H9 (cell line): ENCODE measurements around the gene HSPD1. TPM values are rescaled to one million over a fixed set of nuclear protein-coding genes. Genes with fewer than 3 reads are reported as not detected.

Source experiments
- DNase-seq: peaks from one replicate; pipeline ENCODE4 v3.0.0-alpha.2; 2017
- H2AFZ ChIP-seq: one replicate; pipeline ENCODE4 v1.6.1; 2013; ENCODE audit warnings: mild to moderate bottlenecking, low read length, control low read depth, moderate library complexity
- H2AK5ac ChIP-seq: 2 replicates; pipeline ENCODE4 v1.6.1; 2013; ENCODE audit warnings: low read length, control low read depth, mixed read lengths; ENCODE audit not compliant: insufficient read length
- H2BK120ac ChIP-seq: one replicate; pipeline ENCODE4 v1.6.1; 2013; ENCODE audit warnings: low read depth, mild to moderate bottlenecking, low read length, control low read depth, inconsistent platforms; ENCODE audit not compliant: poor library complexity, severe bottlenecking
- H2BK12ac ChIP-seq: 2 replicates; pipeline ENCODE4 v1.6.1; 2013; ENCODE audit warnings: low read length, control low read depth, mixed read lengths, low read depth; ENCODE audit not compliant: insufficient read length
- H2BK15ac ChIP-seq: 2 replicates; pipeline ENCODE4 v1.6.1; 2013; ENCODE audit warnings: low read depth, low read length, control low read depth
- H2BK20ac ChIP-seq: one replicate; pipeline ENCODE4 v1.6.1; 2013; ENCODE audit warnings: low read depth, mild to moderate bottlenecking, low read length, control low read depth, inconsistent platforms; ENCODE audit not compliant: poor library complexity, severe bottlenecking
- H2BK5ac ChIP-seq: 2 replicates; pipeline ENCODE4 v1.6.1; 2013; ENCODE audit warnings: low read length, control low read depth, mixed read lengths; ENCODE audit not compliant: insufficient read length
- H3K14ac ChIP-seq: 2 replicates; pipeline ENCODE4 v1.6.1; 2013; ENCODE audit warnings: low read length, control low read depth; ENCODE audit not compliant: insufficient read depth
- H3K18ac ChIP-seq: 2 replicates; pipeline ENCODE4 v1.6.1; 2013; ENCODE audit warnings: low read depth, mild to moderate bottlenecking, mixed read lengths, low read length, control low read depth; ENCODE audit not compliant: insufficient read length
- H3K23ac ChIP-seq: 2 replicates; pipeline ENCODE4 v1.6.1; 2013; ENCODE audit warnings: low read length, control low read depth, mixed read lengths, low read depth; ENCODE audit not compliant: insufficient read length
- H3K23me2 ChIP-seq: 2 replicates; pipeline ENCODE4 v1.6.1; 2013; ENCODE audit warnings: low read depth, mild to moderate bottlenecking, mixed read lengths, low read length, control low read depth; ENCODE audit not compliant: insufficient read length, poor library complexity, severe bottlenecking
- H3K27ac ChIP-seq: 2 replicates; pipeline ENCODE4 v1.5.1; 2013; ENCODE audit warnings: low read length, control low read depth, mixed read lengths, low read depth; ENCODE audit not compliant: insufficient read length
- H3K27me3 ChIP-seq: 2 replicates; pipeline ENCODE4 v1.6.1; 2013; ENCODE audit warnings: low read length, control low read depth, inconsistent platforms; ENCODE audit not compliant: insufficient read depth
- H3K4ac ChIP-seq: 2 replicates; pipeline ENCODE4 v1.6.1; 2013; ENCODE audit warnings: low read depth, mild to moderate bottlenecking, control low read depth, inconsistent platforms, low read length, moderate library complexity
- H3K4me1 ChIP-seq: 2 replicates; pipeline ENCODE4 v1.6.1; 2013; ENCODE audit warnings: low read length, control low read depth, inconsistent platforms; ENCODE audit not compliant: insufficient read depth
- H3K4me2 ChIP-seq: 2 replicates; pipeline ENCODE4 v1.6.1; 2013; ENCODE audit warnings: low read length, control low read depth, mixed read lengths; ENCODE audit not compliant: insufficient read length, insufficient read depth
- H3K56ac ChIP-seq: 2 replicates; pipeline ENCODE4 v1.6.1; 2013; ENCODE audit warnings: low read depth, mild to moderate bottlenecking, mixed read lengths, low read length, control low read depth; ENCODE audit not compliant: insufficient read length
- H3K79me1 ChIP-seq: 2 replicates; pipeline ENCODE4 v1.6.1; 2013; ENCODE audit warnings: low read depth, mild to moderate bottlenecking, moderate library complexity, low read length, control low read depth, inconsistent platforms; ENCODE audit not compliant: insufficient read depth, poor library complexity, severe bottlenecking
- H3K79me2 ChIP-seq: 2 replicates; pipeline ENCODE4 v1.6.1; 2013; ENCODE audit warnings: low read length, control low read depth, inconsistent platforms; ENCODE audit not compliant: insufficient read depth
- H3K9ac ChIP-seq: 2 replicates; pipeline ENCODE4 v1.6.1; 2013; ENCODE audit warnings: low read length, control low read depth, mixed read lengths; ENCODE audit not compliant: insufficient read length; ENCODE audit errors: extremely low read depth
- H3K9me3 ChIP-seq: one replicate; pipeline ENCODE4 v1.6.1; 2013; ENCODE audit warnings: low read depth, low read length, inconsistent platforms; ENCODE audit not compliant: control insufficient read depth
- H3T11ph ChIP-seq: one replicate; pipeline ENCODE4 v1.6.1; 2013; ENCODE audit warnings: mild to moderate bottlenecking, low read length, control low read depth, inconsistent platforms
- H4K20me1 ChIP-seq: one replicate; pipeline ENCODE4 v1.6.1; 2013; ENCODE audit not compliant: control insufficient read depth, insufficient read length, insufficient read depth
- H4K5ac ChIP-seq: 2 replicates; pipeline ENCODE4 v1.6.1; 2013; ENCODE audit warnings: low read depth, mild to moderate bottlenecking, mixed read lengths, low read length, control low read depth; ENCODE audit not compliant: insufficient read length
- H4K8ac ChIP-seq: replicated peaks from 2 replicates; pipeline ENCODE4 v1.6.1; 2013; ENCODE audit warnings: low read length, control low read depth, mixed read lengths, low read depth; ENCODE audit not compliant: insufficient read length
- H4K91ac ChIP-seq: 2 replicates; pipeline ENCODE4 v1.6.1; 2013; ENCODE audit warnings: low read depth, mild to moderate bottlenecking, moderate library complexity, mixed read lengths, low read length, control low read depth; ENCODE audit not compliant: insufficient read length
- H3K27ac Mint-ChIP-seq, 3 experiments: 2 replicates in 2 of 3; 3 replicates in 1 of 3; pipeline ENCODE4 v1.8.0; 2020 to 2021; ENCODE audit warnings: mixed read lengths in 3 of 3, mild to moderate bottlenecking in 1 of 3, moderate library complexity in 1 of 3
- H3K27me3 Mint-ChIP-seq: 2 replicates; pipeline ENCODE4 v1.8.0; 2021; ENCODE audit warnings: low read depth, mild to moderate bottlenecking, moderate library complexity, mixed read lengths
- H3K36me3 Mint-ChIP-seq, 3 experiments: 2 replicates in 2 of 3; 3 replicates in 1 of 3; pipeline ENCODE4 v1.8.0; 2020 to 2021; ENCODE audit warnings: low read depth in 3 of 3, mixed read lengths in 3 of 3; ENCODE audit not compliant: insufficient read depth in 1 of 3
- H3K4me1 Mint-ChIP-seq, 2 experiments: 2 replicates each; pipeline ENCODE4 v1.8.0; 2020; ENCODE audit warnings: mixed read lengths in 2 of 2
- H3K4me3 Mint-ChIP-seq, 2 experiments: 2 replicates in 1 of 2; 3 replicates in 1 of 2; pipeline ENCODE4 v1.8.0; 2020 to 2021; ENCODE audit warnings: mild to moderate bottlenecking in 2 of 2, mixed read lengths in 2 of 2, moderate library complexity in 1 of 2
- H3K9me3 Mint-ChIP-seq, 2 experiments: 2 replicates in 1 of 2; 3 replicates in 1 of 2; pipeline ENCODE4 v1.8.0; 2020; ENCODE audit warnings: mild to moderate bottlenecking in 2 of 2, mixed read lengths in 2 of 2, moderate library complexity in 1 of 2
- CTCF ChIP-seq: fragments of 200-600 bp; sonication (generic); conservative IDR thresholded peaks from 3 replicates; pipeline ENCODE4 v1.8.0; 2021; ENCODE audit warnings: antibody characterized with exemption, mild to moderate bottlenecking
- WGBS: extraction: QIAGEN DNeasy Blood & Tissue Kit; methylation state at CpG from one replicate; pipeline ENCODE4 v1.1.7; 2013; ENCODE audit warnings: missing lambda C conversion rate, low lambda C conversion rate, mixed read lengths; ENCODE audit not compliant: insufficient read length; ENCODE audit errors: extremely low coverage; 5-methylcytosine and 5-hydroxymethylcytosine counted together
- total RNA-seq: library from RNA; stranded (reverse); gene quantifications from 2 replicates; pipeline ENCODE4 v1.2.1, GENCODE V29; 2021

HSPD1 gene
- total RNA-seq, 1 experiment from 2014 or later = 846 TPM

DNA sequence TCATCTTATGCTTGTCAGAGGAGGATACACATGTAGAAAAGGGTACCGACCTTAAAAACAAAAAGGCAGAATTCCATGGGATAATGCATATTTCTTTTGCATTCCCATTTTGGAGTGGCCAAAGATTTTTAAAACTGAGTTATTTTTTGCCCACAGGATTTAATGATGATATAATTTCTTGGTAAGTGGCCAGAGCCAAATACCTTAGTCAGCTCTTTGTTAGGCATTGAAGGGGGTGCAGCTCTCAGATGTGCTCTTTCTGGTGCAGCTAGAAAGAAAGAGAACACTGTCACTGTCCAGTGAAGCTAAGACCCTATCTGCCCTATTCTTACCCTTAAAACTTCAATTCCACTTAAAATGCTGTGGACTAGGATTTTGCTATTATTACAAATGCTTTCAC is 35.5 kb downstream of the HSPD1 start:
- Mint-ChIP-seq H3K27me3 (no peaks in the 10 kb centered on the region), H3K4me3 (no peak overlapping the region), H3K36me3 (peaks cover 5 to 46% (median 30%) of the 10 kb centered on the region in 3 experiments; a peak in 5 of 7 replicates), H3K27ac (no peak overlapping the region), H3K4me1 (no peaks in the 10 kb centered on the region), H3K9me3 (no peaks in the 10 kb centered on the region)
- Histone ChIP-seq H4K91ac (no peak overlapping the region), H3K9me3 (no peaks in the 10 kb centered on the region), H3K18ac (no peak overlapping the region), H3K14ac (no peak overlapping the region), H3K27ac (no peak overlapping the region), H2BK5ac (no peak overlapping the region), H2BK120ac (no peak overlapping the region), H4K20me1 (no peaks in the 10 kb centered on the region), H2BK15ac (no peak overlapping the region), H2AK5ac (no peak overlapping the region), H3K79me1 (peaks cover 2% of the 10 kb centered on the region), H2BK12ac (no peak overlapping the region), H3K9ac (no peak overlapping the region), H3K23ac (no peak overlapping the region), H2AFZ (no peak overlapping the region), H3K4me1 (no peaks in the 10 kb centered on the region), H3K27me3 (no peaks in the 10 kb centered on the region), H3K79me2 (peaks cover 2% of the 10 kb centered on the region; the same call in 1 of the 2 replicates), H4K8ac (no peak overlapping the region), H2BK20ac (no peak overlapping the region), H4K5ac (no peak overlapping the region), H3K4me2 (no peak overlapping the region), H3K56ac (no peak overlapping the region), H3T11ph (no peak overlapping the region), H3K23me2 (no peaks in the 10 kb centered on the region), H3K4ac (no peak overlapping the region)
- TF ChIP-seq CTCF = no peak
- no CpG with 5 or more reads among the region's 1 CpG for WGBS
- DNase-seq = no peak
